ENCODE measurements around the gene USP5. TPM values are rescaled to one million over a fixed set of nuclear protein-coding genes. Genes with fewer than 3 reads are reported as not detected.
A peak's percentile ranks its signal among the peaks of the same experiment; 100 is the strongest.

The USP5 gene
- polyA plus RNA-seq, 3 donors, result 28.0 to 32.4 (median 29.9) TPM

DNA sequence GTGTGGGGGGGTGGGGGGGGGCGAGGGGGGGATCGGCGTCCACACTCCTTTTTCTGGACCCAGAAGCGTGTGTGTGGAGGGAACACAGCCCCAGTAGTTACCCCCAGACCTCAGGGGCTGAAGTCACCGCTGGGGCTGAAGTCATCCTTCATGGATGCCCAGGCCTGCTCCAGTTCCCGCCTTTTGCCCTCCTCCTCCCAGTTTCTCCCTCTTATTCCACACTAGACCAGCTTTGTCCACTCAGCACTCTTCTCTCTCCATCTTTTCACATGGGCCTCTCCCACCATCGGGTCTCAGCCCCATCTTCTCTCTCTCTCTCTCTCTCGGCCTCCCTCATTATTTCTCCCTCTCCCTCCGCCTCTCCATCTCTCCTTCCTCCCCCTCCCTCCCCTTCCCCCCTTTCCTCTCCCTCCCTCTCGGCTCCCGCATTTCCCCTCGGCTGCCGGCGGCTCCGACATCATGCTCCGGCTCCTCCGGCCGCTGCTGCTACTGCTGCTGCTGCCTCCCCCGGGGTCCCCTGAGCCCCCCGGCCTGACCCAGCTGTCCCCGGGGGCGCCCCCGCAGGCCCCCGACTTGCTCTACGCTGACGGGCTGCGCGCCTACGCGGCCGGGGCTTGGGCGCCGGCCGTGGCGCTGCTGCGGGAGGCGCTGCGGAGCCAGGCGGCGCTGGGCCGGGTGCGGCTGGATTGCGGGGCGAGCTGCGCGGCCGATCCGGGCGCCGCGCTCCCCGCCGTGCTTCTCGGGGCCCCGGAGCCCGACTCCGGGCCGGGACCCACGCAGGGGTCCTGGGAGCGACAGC lies 23.8 kb upstream of the USP5 start, which contains the start of gene P3H3:
Gene P3H3 (plus strand): TSS at position 426 of the 799 bp plus-strand sequence. CDS start 34 bp downstream, at position 460.
- intact Hi-C loops (cut with micrococcal nuclease), result loop anchor here (5.0 kb wide), 3 partner anchors 36 to 206 kb away; no protein-coding TSS in a partner anchor
- no peaks in the 10 kb centered on the region for H3K36me3 ChIP-seq (replicated peaks in 1 of 2; ENCODE audit: control insufficient read depth in 1 of 2, insufficient read depth in 2 of 2, low read length in 2 of 2)
- peak within 1 kb of the TSS; percentile 33 to 82 (median 48) for H3K4me3 ChIP-seq (replicated peaks in 1 of 3; ENCODE audit: low read depth in 2 of 3, low read length in 3 of 3)
- Mint-ChIP-seq H3K27ac (peak within 1 kb of the TSS in 2 of 7 donors; percentile 40 to 63), H3K9me3 (peaks cover 0 to 12% (median 8%) of the 10 kb centered on the region in 7 donors), H3K36me3 (peaks cover 16 to 26% of the 10 kb centered on the region in 2 donors), H3K4me3 (peak within 1 kb of the TSS; percentile 84 to 95), H3K4me1 (peaks cover 26% of the 10 kb centered on the region), H3K27me3 (ENCODE audit: low read depth in 3 of 3) (peaks cover 52 to 70% (median 54%) of the 10 kb centered on the region in 3 donors)
- no peak within 1 kb of the TSS for H3K27ac ChIP-seq (ENCODE audit: low read depth in 1 of 2, low read length in 2 of 2)
- no peak for DNase-seq
- H3K79me2 ChIP-seq (ENCODE audit: insufficient read depth, low read length), result no peaks in the 10 kb centered on the region
- TF ChIP-seq, protein P1, sequence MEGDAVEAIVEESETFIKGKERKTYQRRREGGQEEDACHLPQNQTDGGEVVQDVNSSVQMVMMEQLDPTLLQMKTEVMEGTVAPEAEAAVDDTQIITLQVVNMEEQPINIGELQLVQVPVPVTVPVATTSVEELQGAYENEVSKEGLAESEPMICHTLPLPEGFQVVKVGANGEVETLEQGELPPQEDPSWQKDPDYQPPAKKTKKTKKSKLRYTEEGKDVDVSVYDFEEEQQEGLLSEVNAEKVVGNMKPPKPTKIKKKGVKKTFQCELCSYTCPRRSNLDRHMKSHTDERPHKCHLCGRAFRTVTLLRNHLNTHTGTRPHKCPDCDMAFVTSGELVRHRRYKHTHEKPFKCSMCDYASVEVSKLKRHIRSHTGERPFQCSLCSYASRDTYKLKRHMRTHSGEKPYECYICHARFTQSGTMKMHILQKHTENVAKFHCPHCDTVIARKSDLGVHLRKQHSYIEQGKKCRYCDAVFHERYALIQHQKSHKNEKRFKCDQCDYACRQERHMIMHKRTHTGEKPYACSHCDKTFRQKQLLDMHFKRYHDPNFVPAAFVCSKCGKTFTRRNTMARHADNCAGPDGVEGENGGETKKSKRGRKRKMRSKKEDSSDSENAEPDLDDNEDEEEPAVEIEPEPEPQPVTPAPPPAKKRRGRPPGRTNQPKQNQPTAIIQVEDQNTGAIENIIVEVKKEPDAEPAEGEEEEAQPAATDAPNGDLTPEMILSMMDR (IDR thresholded peaks at IDR 0.05), result no peak
- H3K9ac ChIP-seq (ENCODE audit: insufficient read depth, low read length, poor library complexity, severe bottlenecking), result peak within 1 kb of the TSS; percentile 53
- under 1% methylated on average over 55 of the region's 60 CpGs for WGBS (ENCODE audit: insufficient coverage)
- H4K20me1 ChIP-seq (ENCODE audit: insufficient read depth, low read length), result peaks cover 29% of the 10 kb centered on the region
- peaks cover 0 to 6% of the 10 kb centered on the region in 2 donors for H3K9me3 ChIP-seq (replicated peaks in 1 of 2; ENCODE audit: control insufficient read depth in 1 of 2, insufficient read depth in 1 of 2, low read length in 2 of 2)
- peak within 1 kb of the TSS; percentile 98 for H3K4me2 ChIP-seq (replicated peaks; ENCODE audit: extremely low read depth, low read length, poor library complexity, severe bottlenecking)
- H3K4me1 ChIP-seq (ENCODE audit: control insufficient read depth in 1 of 2, insufficient read depth in 2 of 2, low read length in 2 of 2), result peaks cover 15 to 33% of the 10 kb centered on the region in 2 donors
- peak within 1 kb of the TSS; percentile 85 for H2AFZ ChIP-seq (ENCODE audit: insufficient read depth, low read depth, low read length, poor library complexity, severe bottlenecking)
- H3K27me3 ChIP-seq (ENCODE audit: control insufficient read depth in 2 of 2, insufficient read depth in 2 of 2, low read length in 2 of 2), result peaks cover 12 to 49% of the 10 kb centered on the region in 2 donors

DNA sequence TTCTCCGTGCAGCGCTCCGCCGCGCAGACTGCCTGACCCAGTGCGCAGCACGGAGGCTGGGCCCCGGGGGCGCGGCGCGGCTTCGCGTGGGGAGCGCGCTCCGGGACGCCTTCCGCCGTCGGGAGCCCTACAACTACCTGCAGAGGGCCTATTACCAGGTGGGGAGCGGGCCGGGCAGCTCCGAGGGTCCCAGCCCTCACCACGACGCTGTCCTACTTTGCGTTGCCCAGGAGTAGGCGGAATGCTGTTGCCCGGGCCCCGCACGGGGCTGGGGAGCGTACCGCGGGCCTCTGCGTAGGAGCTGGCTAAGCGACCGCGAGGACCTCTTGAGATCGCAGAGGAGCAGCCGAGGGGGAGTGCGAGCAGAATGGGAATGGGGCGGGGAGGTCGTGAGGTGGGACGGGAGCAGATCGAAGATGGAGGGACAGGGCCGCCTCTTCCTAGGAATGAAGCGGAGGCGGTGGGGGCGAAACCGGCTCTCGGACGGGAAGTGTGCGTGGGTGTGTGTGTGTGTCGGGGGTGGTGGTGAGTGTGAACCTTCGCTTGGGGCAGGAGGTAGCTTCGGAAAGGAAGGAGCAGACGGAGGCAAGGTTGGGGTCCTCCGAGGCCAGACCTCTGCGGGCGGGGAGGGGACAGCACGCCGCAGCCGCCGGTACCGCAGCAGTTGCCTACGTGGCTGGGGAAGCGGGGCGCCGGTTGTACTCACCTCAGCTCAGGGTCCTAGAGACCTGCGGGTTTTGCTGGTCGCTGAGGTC lies 23.0 kb upstream of the USP5 start:
- Mint-ChIP-seq H3K4me1 (peaks cover 24% of the 10 kb centered on the region), H3K27me3 (ENCODE audit: low read depth in 3 of 3) (peaks cover 49 to 69% (median 54%) of the 10 kb centered on the region in 3 donors), H3K9me3 (peaks cover 0 to 12% (median 8%) of the 10 kb centered on the region in 7 donors), H3K4me3 (peak overlapping the region; percentile 84 to 95), H3K36me3 (peaks cover 15 to 26% of the 10 kb centered on the region in 2 donors), H3K27ac (peak overlapping the region in 2 of 7 donors; percentile 40 to 63)
- H3K4me3 ChIP-seq (replicated peaks in 1 of 3; ENCODE audit: low read depth in 2 of 3, low read length in 3 of 3), result peak overlapping the region; percentile 33 to 82 (median 48)
- DNase-seq, result peak in 1 of 3 donors; percentile 12
- peaks cover 24% of the 10 kb centered on the region for H4K20me1 ChIP-seq (ENCODE audit: insufficient read depth, low read length)
- H3K27me3 ChIP-seq (ENCODE audit: control insufficient read depth in 2 of 2, insufficient read depth in 2 of 2, low read length in 2 of 2), result peaks cover 12 to 49% of the 10 kb centered on the region in 2 donors
- no peak overlapping the region for H3K27ac ChIP-seq (ENCODE audit: low read depth in 1 of 2, low read length in 2 of 2)
- H3K4me2 ChIP-seq (replicated peaks; ENCODE audit: extremely low read depth, low read length, poor library complexity, severe bottlenecking), result peak overlapping the region; percentile 98
- intact Hi-C loops (cut with micrococcal nuclease), result loop anchor here (5.0 kb wide), 3 partner anchors 37 to 207 kb away; no protein-coding TSS in a partner anchor
- WGBS (ENCODE audit: insufficient coverage), result under 1% methylated on average over 68 of the region's 71 CpGs
- TF ChIP-seq, protein P1 (IDR thresholded peaks at IDR 0.05), result no peak
- H3K79me2 ChIP-seq (ENCODE audit: insufficient read depth, low read length), result no peaks in the 10 kb centered on the region
- H3K36me3 ChIP-seq (replicated peaks in 1 of 2; ENCODE audit: control insufficient read depth in 1 of 2, insufficient read depth in 2 of 2, low read length in 2 of 2), result no peaks in the 10 kb centered on the region
- peak overlapping the region; percentile 53 for H3K9ac ChIP-seq (ENCODE audit: insufficient read depth, low read length, poor library complexity, severe bottlenecking)
- H3K9me3 ChIP-seq (replicated peaks in 1 of 2; ENCODE audit: control insufficient read depth in 1 of 2, insufficient read depth in 1 of 2, low read length in 2 of 2), result peaks cover 0 to 6% of the 10 kb centered on the region in 2 donors
- H2AFZ ChIP-seq (ENCODE audit: insufficient read depth, low read depth, low read length, poor library complexity, severe bottlenecking), result peak overlapping the region; percentile 85
- peaks cover 15 to 30% of the 10 kb centered on the region in 2 donors for H3K4me1 ChIP-seq (ENCODE audit: control insufficient read depth in 1 of 2, insufficient read depth in 2 of 2, low read length in 2 of 2)

Measured in CD14-positive monocyte (primary cell).